Mucosa of descending colon (tissue), 3 donors: ENCODE measurements around the gene SLC15A1. TPM values are rescaled to one million over a fixed set of nuclear protein-coding genes. Genes with fewer than 3 reads are reported as not detected.

Experiments used
- ATAC-seq: fragments of 200-7000 bp; cut with Tn5 transposase; one replicate; pipeline ENCODE4 v1.9.1; 2020; ENCODE audit warnings: mild to moderate bottlenecking, moderate library complexity
- DNase-seq, 3 donors: peaks; one replicate each; pipeline ENCODE4 v3.0.0-alpha.2; 2020
- H3K36me3 ChIP-seq: fragments of 200-600 bp; one replicate; pipeline ENCODE4 v1.8.0; 2021; ENCODE audit warnings: low read depth, mild to moderate bottlenecking
- H3K4me1 ChIP-seq: fragments of 200-600 bp; one replicate; pipeline ENCODE4 v1.8.0; 2021; ENCODE audit warnings: low read depth, mild to moderate bottlenecking
- H3K4me3 ChIP-seq: fragments of 200-600 bp; one replicate; pipeline ENCODE4 v1.8.0; 2021; ENCODE audit warnings: mild to moderate bottlenecking
- H3K9me3 ChIP-seq: fragments of 200-600 bp; one replicate; pipeline ENCODE4 v1.8.0; 2021; ENCODE audit warnings: mild to moderate bottlenecking
- intact Hi-C, 2 donors: fragments of 100-400 bp; cut with DNase I in 1 of 2; cut with micrococcal nuclease in 1 of 2; formaldehyde crosslinking; loops; one replicate each; pipeline versions ENCODE4 v1.11.0 to v1.11.1; 2022; cut with DNase I, micrococcal nuclease
- total RNA-seq, 3 donors: library from RNA; stranded (reverse); fragmentation: NEBNext Ultra II Directional in 2 of 3; extraction: Animal tissue kit (Norgen Biotek cat#: 25700) in 2 of 3; gene quantifications; one replicate each; pipeline versions ENCODE4 v1.2.1 to v1.2.4, GENCODE V29; 2021 to 2023
- TF ChIP-seq, protein P1 (sequence below): fragments of 200-600 bp; IDR thresholded peaks from one replicate; pipeline ENCODE4 v1.8.0; 2022; ENCODE audit warnings: antibody characterized with exemption, mild to moderate bottlenecking
- donor health status: DM: no; HTN: no; CAD: no; lungs with moderate emphysema.
- donor health status: DM: no; HTN: no; CAD: no.
- donor health status: DM: no; HTN: yes; CAD: no.

Gene SLC15A1
- total RNA-seq, 3 donors from 2014 or later: 27.2 to 45.1 (median 37.9) TPM

DNA sequence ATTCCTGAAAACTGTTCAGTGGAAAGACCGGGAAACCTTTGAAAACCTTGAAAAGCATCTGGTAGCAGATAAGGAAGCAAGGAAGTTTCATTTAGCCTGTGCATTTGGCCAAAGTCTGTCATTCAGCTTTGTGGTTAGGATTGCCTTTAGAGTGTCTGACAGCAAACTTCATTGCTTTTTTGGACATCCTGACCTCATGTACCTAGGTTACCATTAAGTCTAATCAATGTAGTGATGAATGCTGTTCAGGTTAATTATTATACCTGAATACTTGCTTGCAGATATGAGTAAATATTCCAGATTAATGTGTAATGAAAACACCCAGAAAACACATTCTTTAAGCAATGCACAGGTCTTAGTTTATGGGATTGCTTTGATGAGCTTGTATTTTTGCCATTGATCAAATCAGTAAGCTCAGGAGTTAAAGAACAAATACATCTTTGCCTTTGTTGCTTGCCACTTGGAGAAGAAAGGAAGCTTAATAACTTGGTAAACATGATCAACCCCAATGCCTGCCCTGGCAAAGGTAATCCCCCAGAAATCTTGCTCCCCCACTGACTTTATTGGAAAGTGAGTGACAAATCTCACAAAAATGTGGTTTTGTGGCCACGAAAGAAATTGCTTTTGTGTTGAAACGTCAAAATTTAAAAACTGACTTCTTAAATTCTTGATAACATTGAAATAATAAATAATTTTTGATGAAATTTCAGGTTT is 87.4 kb downstream of the SLC15A1 start:
- no peaks in the 10 kb centered on the region for H3K4me1 ChIP-seq
- H3K36me3 ChIP-seq: no peaks in the 10 kb centered on the region
- intact Hi-C loops: no loop called here
- TF ChIP-seq, protein P1, sequence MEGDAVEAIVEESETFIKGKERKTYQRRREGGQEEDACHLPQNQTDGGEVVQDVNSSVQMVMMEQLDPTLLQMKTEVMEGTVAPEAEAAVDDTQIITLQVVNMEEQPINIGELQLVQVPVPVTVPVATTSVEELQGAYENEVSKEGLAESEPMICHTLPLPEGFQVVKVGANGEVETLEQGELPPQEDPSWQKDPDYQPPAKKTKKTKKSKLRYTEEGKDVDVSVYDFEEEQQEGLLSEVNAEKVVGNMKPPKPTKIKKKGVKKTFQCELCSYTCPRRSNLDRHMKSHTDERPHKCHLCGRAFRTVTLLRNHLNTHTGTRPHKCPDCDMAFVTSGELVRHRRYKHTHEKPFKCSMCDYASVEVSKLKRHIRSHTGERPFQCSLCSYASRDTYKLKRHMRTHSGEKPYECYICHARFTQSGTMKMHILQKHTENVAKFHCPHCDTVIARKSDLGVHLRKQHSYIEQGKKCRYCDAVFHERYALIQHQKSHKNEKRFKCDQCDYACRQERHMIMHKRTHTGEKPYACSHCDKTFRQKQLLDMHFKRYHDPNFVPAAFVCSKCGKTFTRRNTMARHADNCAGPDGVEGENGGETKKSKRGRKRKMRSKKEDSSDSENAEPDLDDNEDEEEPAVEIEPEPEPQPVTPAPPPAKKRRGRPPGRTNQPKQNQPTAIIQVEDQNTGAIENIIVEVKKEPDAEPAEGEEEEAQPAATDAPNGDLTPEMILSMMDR: no peak
- no peak overlapping the region for H3K4me3 ChIP-seq
- no peak for ATAC-seq
- DNase-seq: no peak
- no peaks in the 10 kb centered on the region for H3K9me3 ChIP-seq

DNA sequence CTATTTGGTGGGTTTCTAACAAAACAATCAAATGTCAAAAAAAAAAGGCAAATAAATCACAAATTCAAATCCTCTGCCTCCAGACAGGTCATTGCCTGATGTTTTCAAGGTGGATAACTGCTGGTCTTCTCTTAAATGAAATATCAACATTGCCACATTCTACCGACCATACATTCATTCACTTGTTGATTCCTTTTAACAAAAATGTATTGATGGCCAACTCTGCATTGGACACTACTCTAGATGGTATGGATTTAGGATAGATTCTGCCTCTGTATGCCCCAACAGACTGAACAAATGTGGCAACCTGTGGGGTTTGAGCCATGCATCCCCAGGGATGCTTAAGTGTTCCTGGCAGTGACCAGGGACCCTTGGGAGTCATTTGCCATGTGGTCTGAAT is 88.0 kb downstream of the SLC15A1 start:
- Histone ChIP-seq H3K4me1 (no peaks in the 10 kb centered on the region), H3K4me3 (no peak overlapping the region), H3K9me3 (no peaks in the 10 kb centered on the region), H3K36me3 (no peaks in the 10 kb centered on the region)
- TF ChIP-seq, protein P1: no peak
- ATAC-seq: no peak
- no peak for DNase-seq
- intact Hi-C loops: no loop called here

DNA sequence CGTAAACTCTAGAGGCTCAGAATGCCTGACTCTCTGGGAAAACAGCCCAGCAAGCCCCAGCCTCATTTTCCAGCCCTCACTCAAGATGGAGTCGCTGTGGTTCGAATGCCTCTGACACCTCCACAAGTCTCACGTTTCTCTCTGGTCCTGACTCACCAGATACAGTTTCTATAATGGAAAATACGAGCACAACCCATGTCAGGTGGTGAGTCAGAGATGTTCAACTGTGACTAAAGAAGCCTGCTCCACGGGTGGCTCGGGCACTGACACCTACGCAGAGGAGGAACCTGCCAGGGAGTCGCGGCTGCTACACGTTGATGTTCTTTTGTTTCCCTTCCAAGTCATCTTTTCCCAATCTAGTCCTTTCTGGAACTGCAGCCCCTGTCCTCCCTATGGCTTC is 88.4 kb downstream of the SLC15A1 start:
- intact Hi-C loops: no loop called here
- TF ChIP-seq, protein P1: no peak
- no peaks in the 10 kb centered on the region for H3K36me3 ChIP-seq
- no peak for ATAC-seq
- no peaks in the 10 kb centered on the region for H3K9me3 ChIP-seq
- no peaks in the 10 kb centered on the region for H3K4me1 ChIP-seq
- no peak overlapping the region for H3K4me3 ChIP-seq
- no peak for DNase-seq

DNA sequence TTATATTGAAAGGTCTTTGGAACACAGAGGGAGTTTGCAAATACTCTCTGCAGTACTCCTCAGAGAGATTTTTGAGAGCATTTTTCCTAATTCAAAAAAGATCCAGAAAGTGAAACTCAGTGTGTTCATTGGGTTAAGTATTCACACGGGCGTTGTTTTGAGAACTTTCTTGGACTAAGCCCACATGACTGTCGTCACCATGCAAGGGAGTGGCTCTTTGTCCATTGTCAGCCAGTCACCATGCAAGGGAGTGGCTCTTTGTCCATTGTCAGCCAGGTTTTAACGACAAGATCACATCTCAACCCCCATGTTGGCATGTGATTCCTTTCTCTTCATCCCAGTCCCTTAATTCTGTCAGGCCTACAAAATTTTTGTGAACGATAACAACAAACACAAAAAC is 94.3 kb downstream of the SLC15A1 start:
- no peaks in the 10 kb centered on the region for H3K36me3 ChIP-seq
- no peaks in the 10 kb centered on the region for H3K9me3 ChIP-seq
- ATAC-seq (peak; percentile 73), DNase-seq (peak in 1 of 3 donors; percentile 58)
- intact Hi-C loops: loop anchor here in 1 of 2 donors (10.0 kb wide), 1 partner anchor 213 kb away; no protein-coding TSS in a partner anchor
- H3K4me1 ChIP-seq: peaks cover 1% of the 10 kb centered on the region
- TF ChIP-seq, protein P1: no peak
- H3K4me3 ChIP-seq: no peak overlapping the region

DNA sequence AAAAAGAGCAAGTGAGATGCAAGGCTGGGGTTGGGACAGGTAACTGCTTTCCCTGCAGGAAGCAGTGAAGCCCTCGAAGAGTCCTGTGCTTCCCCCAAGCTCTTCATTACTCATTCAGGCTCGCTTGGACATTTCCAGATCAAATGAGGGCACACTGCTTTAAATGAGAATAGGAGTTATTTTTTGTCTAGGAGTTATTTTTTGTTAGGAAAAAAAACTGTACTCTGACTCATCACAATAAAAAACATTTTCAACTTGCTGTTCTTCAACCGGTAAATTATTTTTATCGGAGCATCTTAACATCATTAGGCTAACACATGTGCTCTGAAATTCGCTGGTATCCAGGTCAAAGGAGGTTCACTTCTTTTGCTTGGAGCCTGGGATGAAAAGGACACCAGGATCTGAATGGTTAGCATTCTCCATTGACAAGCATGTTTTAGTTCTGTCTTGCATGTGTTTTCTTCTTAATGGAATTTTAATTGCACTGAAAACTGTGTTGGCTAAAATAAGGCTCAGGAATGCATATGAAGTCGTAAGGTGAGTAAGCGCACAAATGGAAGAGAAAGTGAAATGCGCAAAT is 94.9 kb downstream of the SLC15A1 start:
- TF ChIP-seq, protein P1: no peak
- no peak for ATAC-seq
- H3K9me3 ChIP-seq: no peaks in the 10 kb centered on the region
- H3K4me3 ChIP-seq: no peak overlapping the region
- H3K36me3 ChIP-seq: no peaks in the 10 kb centered on the region
- no peak for DNase-seq
- peaks cover 4% of the 10 kb centered on the region for H3K4me1 ChIP-seq
- intact Hi-C loops: loop anchor here in 1 of 2 donors (10.0 kb wide), 1 partner anchor 213 kb away; no protein-coding TSS in a partner anchor
